ENCODE results near the gene SYNPO2.

- TF ChIP-seq ZBTB7A (IDR thresholded peaks at IDR 0.05; ENCODE audit: low read depth) (no peak), CREB1 (IDR thresholded peaks at IDR 0.05; ENCODE audit: low read depth) (no peak), RAD21 (IDR thresholded peaks at IDR 0.05; ENCODE audit: low read depth) (no peak), FOXM1 (IDR thresholded peaks at IDR 0.05; ENCODE audit: borderline replicate concordance, low read depth) (no peak), YY1 (IDR thresholded peaks at IDR 0.05; ENCODE audit: low read depth) (no peak), TCF12 (IDR thresholded peaks at IDR 0.05; ENCODE audit: low read depth) (no peak), CEBPB (IDR thresholded peaks at IDR 0.05) (no peak), NFIC (IDR thresholded peaks at IDR 0.05) (no peak), REST (IDR thresholded peaks at IDR 0.05; ENCODE audit: low read depth) (no peak), TEAD4 (IDR thresholded peaks at IDR 0.05) (no peak)
Observed at GRCh38 chr4:118848242-118848641, 40.4 kb upstream of the SYNPO2 start.
